ENCODE measurements around the gene C1RL. TPM values are rescaled to one million over a fixed set of nuclear protein-coding genes. Genes with fewer than 3 reads are reported as not detected.

The C1RL gene
- total RNA-seq, 1 donor from 2014 or later: 68.8 TPM

- DNase-seq (ENCODE audit: low spot score): peak; percentile 33
Measured at GRCh38 chr12:7116196-7116595, 7.2 kb upstream of the C1RL start.

- peak; percentile 49 for DNase-seq (ENCODE audit: low spot score)
Measured at GRCh38 chr12:7114851-7115250, 5.8 kb upstream of the C1RL start.

GRCh38 chr12:7114008-7114407 is 5.0 kb upstream of the C1RL start:
- peak; percentile 33 for DNase-seq (ENCODE audit: low spot score)

GRCh38 chr12:7113389-7113871 is 4.4 kb upstream of the C1RL start:
- peak; percentile 51 for DNase-seq (ENCODE audit: low spot score)

GRCh38 chr12:7112041-7112440 is 3.0 kb upstream of the C1RL start:
- DNase-seq (ENCODE audit: low spot score): peak; percentile 6

GRCh38 chr12:7110661-7111060 is 1.6 kb upstream of the C1RL start:
- peak; percentile 73 for DNase-seq (ENCODE audit: low spot score)

- peak; percentile 62 for DNase-seq (ENCODE audit: low spot score)
Measured at GRCh38 chr12:7109572-7109920, 532 bp upstream of the C1RL start.

GRCh38 chr12:7108003-7108795 is 815 bp downstream of the C1RL start:
- peak; percentile 94 for DNase-seq (ENCODE audit: low spot score)

GRCh38 chr12:7107636-7108002 is 1.4 kb downstream of the C1RL start:
- DNase-seq (ENCODE audit: low spot score): peak; percentile 9

GRCh38 chr12:7107181-7107580 is 1.8 kb downstream of the C1RL start:
- DNase-seq (ENCODE audit: low spot score): peak; percentile 24

GRCh38 chr12:7106082-7106481 is 2.9 kb downstream of the C1RL start:
- DNase-seq (ENCODE audit: low spot score): no peak

GRCh38 chr12:7103837-7104584 is 5.0 kb downstream of the C1RL start:
- DNase-seq (ENCODE audit: low spot score): peak; percentile 60

GRCh38 chr12:7102582-7102981 is 6.4 kb downstream of the C1RL start:
- peak; percentile 28 for DNase-seq (ENCODE audit: low spot score)

- DNase-seq (ENCODE audit: low spot score): peak; percentile 57
Measured at GRCh38 chr12:7101694-7102131, 7.3 kb downstream of the C1RL start.

- peak; percentile 22 for DNase-seq (ENCODE audit: low spot score)
Measured at GRCh38 chr12:7101047-7101693, 7.8 kb downstream of the C1RL start.

GRCh38 chr12:7100239-7100638 is 8.8 kb downstream of the C1RL start:
- DNase-seq (ENCODE audit: low spot score): no peak

GRCh38 chr12:7099290-7099996 is 9.6 kb downstream of the C1RL start:
- peak; percentile 55 for DNase-seq (ENCODE audit: low spot score)

- DNase-seq (ENCODE audit: low spot score): peak; percentile 12
Measured at GRCh38 chr12:7096979-7097378, 12.0 kb downstream of the C1RL start.

GRCh38 chr12:7096006-7096932 is 12.7 kb downstream of the C1RL start:
- no peak for DNase-seq (ENCODE audit: low spot score)

- DNase-seq (ENCODE audit: low spot score): no peak
Measured at GRCh38 chr12:7093892-7094291, 15.1 kb downstream of the C1RL start.
